ENCODE measurements around the gene SYTL4.
A peak's percentile ranks its signal among the peaks of the same experiment; 100 is the strongest.
"Not testable (repeated sequence)": the region's sequence is repeated elsewhere in the genome, so short reads cannot be mapped to it uniquely, and the experiment has no call there.

The SYTL4 gene

DNA sequence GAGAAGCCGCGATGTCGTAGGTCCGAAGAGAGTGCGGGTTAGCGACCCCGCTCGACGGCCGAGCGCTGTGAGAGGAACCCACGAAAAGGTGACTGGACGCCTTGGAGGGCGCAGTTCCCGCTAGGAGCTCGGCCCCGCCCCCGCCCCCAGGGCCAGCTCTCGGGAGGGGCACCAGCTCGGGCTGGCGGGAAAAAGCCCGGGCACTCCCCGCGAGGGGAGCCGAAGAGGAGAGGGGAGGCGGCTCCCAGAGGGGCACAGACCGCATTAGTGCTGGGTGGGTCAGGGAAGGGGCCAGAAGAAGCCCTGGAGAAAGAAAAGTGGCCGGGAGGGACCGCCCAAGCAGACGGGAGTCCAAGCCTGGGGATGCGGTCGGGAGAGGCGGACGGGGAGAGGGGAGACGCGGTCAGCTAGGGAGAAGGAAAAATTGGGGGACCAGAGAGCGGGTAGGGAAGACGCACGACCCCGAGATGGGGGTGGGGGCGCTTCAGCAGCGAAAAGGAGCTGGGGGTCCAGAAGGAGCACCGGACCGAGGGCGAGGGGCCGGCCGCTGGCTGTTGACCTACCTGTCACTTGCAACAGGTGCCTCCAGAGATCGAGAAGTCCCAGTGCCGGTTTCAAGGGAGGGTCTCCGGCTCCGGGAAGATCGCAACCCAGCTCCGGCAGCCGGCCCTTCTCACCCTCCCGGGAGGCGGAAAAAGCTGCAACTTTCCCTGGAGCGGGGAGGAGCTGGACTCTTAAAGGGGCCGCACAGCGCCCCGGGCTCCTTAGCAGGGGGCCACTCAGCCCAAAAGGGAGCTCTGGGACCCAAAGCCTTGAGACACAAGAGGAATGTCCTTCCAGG lies at the start of gene SYTL4:
Gene SYTL4 (minus strand): TSS at position 681 of the 841 bp plus-strand sequence. CDS start 30,084 bp downstream, outside the sequence.
- DNase-seq (ENCODE audit: low spot score) (peak; percentile 73), FAIRE-seq (no peak)

GRCh38 chrX:100769439-100769838 lies 37.5 kb upstream of the SYTL4 start:
- not testable (repeated sequence) for FAIRE-seq; DNase-seq (ENCODE audit: low spot score)

DNA sequence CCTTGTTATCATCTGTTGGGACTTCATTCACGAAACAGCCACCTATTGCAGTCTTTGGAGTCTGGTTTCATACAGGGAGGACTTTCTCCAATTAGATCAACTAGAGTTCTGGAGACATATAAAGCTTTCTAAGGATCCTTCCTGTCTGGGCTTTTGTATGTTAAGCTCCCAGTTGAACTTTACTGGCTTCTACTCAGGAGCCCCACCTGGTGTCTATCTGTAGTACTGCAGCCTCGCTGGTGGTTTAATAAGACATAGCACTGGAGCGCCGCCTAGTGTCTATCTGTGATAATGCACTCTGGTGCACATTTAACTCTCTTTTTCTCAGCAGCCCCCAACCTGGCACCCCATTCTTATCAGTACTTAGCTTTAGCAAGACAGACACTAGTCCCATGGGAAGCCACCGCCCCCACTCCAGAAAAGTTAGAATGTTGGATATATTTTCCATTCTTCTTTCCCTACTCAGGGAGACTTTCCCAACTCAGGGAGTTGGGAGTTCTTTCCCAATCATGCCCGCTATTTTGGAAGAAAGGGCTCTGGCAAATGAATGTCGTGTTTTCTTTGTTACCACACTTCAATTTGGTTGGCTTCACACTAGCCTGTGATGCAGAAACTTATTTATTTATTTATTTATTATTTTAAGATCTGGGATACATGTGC lies 36.9 kb upstream of the SYTL4 start:
- FAIRE-seq = no peak

GRCh38 chrX:100750883-100751282 lies 19.0 kb upstream of the SYTL4 start:
- no peak for DNase-seq (ENCODE audit: low spot score)
- FAIRE-seq = no peak

More for the DNA sequence above, 36.9 kb upstream of the SYTL4 start:
- DNase-seq (ENCODE audit: low spot score) = peak; percentile 55

- DNase-seq (ENCODE audit: low spot score) = no peak
- no peak for FAIRE-seq
Observed at GRCh38 chrX:100748108-100748507, 16.2 kb upstream of the SYTL4 start.

DNA sequence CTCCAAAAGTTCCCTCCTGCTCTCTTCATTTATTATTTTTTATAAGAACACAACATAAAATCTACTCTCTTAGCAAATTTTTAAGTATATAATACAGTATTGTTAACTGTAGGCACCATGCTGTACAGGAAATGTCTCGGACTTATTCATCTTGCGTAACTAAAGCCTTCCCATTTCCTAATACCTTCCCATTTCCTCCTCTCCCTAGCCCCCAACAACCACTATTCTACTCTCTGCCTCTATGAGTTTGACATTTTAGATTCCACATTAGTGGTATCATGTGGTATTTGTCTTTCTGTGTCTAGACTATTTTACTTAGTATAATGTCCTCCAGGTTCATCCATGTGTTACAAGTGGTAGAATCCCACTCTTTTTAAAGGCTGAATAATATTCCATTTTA lies 15.8 kb upstream of the SYTL4 start:
- DNase-seq (ENCODE audit: low spot score) (no peak), FAIRE-seq (no peak)

- FAIRE-seq = no peak
- DNase-seq (ENCODE audit: low spot score) = no peak
Observed at GRCh38 chrX:100747090-100747489, 15.2 kb upstream of the SYTL4 start.

DNA sequence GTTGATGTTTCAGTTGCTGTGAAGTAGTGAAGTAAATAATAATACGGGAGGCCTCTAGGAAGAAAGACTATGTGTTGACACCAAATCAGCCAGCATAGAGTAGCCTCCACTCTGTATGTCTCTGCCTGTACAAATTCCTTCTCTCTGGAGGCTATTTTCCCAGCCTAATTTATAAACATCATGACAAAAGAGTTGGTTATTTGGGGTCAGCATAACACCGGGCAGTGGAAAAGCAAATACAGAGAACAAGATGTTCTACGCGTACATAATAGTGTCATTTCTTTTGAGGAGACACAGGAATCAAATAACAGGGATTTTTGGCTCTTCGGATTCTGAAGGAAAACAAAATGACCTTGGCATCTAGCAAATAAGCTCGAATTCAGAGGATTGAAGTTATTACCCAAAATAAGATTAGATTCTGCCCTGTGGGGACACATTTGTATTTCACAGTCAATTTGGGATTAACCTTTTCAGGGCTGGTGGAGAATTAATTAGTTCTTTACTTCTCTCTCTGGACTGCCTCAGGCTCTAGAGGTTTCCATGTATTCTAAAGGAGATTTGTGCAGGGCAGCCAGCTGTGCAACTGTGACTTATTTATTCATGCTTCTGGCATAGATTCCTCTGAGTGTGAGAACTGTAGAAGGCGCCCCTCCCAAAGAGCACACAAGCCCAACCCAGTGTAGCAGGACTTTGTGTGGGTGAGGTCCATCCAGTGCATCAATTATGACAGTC lies 14.1 kb upstream of the SYTL4 start:
- no peak for FAIRE-seq
- DNase-seq (ENCODE audit: low spot score) = no peak

DNA sequence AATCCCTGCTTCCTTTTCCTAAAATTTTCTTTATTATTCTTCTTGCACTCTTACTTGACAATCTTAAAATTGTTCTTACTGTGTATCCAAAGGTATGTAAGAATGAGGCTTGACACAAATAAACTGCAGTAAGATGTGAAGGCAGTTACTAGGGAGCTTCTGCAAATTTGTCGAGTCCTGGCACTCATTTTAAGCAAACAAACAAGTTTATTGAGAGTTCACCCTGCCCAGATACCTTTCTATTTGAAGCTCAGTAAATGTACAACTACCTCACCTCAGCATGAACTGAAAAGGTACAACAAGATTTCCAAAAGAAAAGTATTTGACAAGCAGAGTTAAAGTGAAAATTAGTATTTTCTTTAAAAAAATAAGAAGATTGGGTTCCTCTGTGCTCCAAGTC lies 13.3 kb upstream of the SYTL4 start:
- no peak for FAIRE-seq
- no peak for DNase-seq (ENCODE audit: low spot score)

DNA sequence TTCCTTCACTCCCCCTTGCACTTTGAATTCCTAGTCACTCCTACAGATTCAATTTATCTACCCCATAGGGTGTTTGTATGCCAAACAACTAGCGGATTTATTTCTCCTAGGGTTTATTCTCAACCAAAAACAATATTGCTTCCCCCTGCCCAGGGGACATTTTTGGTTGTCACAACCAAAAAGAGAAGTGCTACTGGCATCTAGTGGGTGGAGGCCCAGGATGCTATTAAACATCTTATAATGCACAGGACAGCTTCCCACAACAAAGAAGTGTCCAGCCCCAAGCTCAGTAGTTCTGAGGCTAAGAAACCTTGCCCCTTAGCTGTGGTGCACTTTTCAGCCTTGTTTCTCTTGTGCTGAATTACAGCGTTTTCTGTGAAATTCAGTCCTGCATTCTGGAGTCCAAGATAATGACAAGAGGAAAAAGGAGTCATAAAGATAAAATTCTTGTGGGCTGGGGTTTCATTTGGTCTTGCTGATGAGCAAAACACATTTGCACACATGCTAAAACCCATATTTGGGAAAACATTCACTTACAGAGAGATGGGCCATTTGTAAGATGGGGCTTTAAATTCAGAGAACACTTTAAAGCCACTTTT lies 11.2 kb upstream of the SYTL4 start:
- no peak for DNase-seq (ENCODE audit: low spot score)
- FAIRE-seq = no peak

DNA sequence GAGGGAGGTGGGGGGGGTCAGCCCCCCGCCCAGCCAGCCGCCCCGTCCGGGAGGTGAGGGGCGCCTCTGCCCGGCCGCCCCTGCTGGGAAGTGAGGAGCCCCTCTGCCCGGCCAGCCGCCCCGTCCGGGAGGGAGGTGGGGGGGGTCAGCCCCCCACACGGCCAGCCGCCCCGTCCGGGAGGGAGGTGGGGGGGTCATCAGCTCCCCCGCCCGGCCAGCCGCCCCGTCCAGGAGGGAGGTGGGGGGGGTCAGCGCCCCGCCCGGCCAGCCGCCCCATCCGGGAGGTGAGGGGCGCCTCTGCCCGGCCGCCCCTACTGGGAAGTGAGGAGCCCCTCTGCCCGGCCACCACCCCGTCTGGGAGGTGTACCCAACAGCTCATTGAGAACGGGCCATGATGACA lies 7.9 kb downstream of the SYTL4 start:
- not testable (repeated sequence) for DNase-seq (ENCODE audit: low spot score); FAIRE-seq

DNA sequence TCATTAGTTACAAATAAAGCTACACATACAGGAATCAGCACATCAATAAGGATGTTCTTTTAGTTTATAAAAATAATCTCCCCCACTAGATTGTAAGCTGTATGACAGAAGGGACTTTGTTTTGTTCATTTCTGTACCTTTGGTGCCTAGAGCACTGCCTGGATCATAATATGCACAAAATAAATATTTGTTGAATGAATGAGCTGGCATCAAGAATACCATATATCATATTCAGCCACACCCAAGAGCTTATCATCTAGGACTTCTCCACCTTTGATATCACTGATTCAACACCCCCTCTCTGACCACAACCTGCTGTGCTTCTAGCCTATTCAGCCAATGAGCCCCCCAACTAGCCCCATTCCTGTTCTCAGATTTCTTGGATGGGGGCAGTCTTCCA lies 10.6 kb downstream of the SYTL4 start:
- no peak for FAIRE-seq

GRCh38 chrX:100720301-100720700 lies 11.6 kb downstream of the SYTL4 start:
- no peak for FAIRE-seq
- no peak for DNase-seq (ENCODE audit: low spot score)

More for the DNA sequence above, 10.6 kb downstream of the SYTL4 start:
- DNase-seq (ENCODE audit: low spot score) = no peak

GRCh38 chrX:100719139-100719538 lies 12.8 kb downstream of the SYTL4 start:
- FAIRE-seq = no peak
- no peak for DNase-seq (ENCODE audit: low spot score)

DNA sequence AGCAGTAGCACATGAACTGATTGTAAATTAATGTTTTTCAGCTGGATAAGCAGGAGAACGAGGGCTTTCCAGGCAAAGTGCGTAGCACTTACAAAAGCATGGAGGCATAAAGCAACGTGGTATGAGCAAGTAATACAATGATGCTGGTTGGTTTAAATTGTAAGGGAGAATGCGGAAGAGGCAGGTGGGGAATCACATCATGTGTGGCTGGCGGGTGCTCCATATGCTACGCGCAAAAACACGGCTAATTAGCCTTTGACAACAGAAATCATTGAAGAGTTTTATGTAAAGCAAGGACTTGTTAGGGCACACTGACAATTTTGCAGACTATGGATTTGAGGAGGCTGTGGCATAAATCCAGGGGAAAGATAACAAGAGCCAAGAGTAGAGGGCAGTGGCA lies 14.6 kb downstream of the SYTL4 start:
- FAIRE-seq = no peak

DNA sequence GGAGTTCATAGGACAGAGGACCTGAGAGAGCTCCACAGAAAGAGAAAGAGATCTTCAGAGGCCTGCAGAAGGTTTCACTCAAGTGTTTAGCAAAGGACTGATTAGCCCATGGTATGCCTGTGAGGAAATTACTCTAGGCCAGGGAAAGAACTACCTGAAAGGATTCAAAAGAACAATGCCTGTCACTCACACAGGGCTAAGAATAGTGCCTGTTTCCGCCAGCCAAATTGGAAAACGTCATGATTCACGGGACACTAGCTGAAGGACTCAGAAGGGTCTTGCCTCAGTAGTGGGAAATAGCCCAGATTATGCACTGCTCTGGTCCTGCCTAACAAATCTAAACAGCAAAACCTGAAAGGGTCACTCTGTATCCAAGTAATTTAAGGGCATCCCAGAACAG lies 21.1 kb downstream of the SYTL4 start:
- FAIRE-seq = no peak
- DNase-seq (ENCODE audit: low spot score) = no peak

More for the DNA sequence above, 14.6 kb downstream of the SYTL4 start:
- DNase-seq (ENCODE audit: low spot score) = no peak

GRCh38 chrX:100704581-100705203 lies 27.2 kb downstream of the SYTL4 start:
- DNase-seq (ENCODE audit: low spot score) (no peak), FAIRE-seq (no peak)

- DNase-seq (ENCODE audit: low spot score) (no peak), FAIRE-seq (no peak)
Observed at GRCh38 chrX:100700809-100701208, 31.1 kb downstream of the SYTL4 start.

DNA sequence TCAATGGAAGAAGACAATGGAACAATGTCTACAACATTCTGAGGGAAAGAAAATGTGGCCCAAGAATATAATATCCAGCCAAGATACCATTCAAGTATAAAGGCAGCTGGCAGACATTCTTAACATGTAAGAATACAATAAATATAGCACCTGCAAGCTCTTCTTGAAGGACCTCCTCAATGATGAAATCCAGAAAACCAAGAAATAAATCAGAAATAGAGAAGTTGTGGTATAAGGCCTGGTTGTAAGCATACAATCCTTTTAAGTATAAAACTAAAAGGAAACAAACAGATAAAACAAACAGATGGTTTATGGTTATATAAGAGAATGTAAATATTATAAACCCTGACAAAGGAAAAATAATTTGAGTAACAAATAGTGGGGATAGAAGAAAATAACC lies 33.4 kb downstream of the SYTL4 start:
- no peak for FAIRE-seq
- no peak for DNase-seq (ENCODE audit: low spot score)

DNA sequence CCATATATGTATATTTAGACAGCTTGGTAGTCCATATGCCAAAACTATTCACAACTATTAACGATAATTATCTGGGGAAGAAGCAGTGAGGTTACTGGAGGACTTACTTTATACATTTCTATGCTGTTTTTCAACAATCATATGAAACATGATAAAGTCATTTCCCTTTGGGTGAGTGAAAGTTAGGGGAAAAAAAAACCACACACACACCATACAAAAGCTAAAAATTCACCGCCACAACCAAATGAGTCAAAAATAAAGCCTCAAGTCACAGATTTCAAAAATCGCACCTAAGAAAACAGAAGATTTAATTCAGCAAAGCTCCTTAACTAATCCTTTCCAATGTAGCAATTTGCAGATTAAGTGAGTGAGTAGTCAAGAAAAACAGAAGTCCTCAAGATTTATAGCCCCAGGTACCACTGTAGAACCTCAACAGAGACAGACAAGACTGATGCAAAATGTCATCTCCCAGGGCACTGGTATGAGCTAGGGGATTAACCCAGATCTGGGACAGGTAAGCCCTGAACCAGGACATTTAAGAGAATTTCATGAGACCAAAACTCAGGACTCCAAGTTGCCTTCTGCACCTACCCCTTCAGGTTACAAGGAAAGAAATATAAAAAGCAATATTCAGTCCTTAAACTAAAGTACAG lies 35.1 kb downstream of the SYTL4 start:
- no peak for FAIRE-seq
- no peak for DNase-seq (ENCODE audit: low spot score)

- DNase-seq (ENCODE audit: low spot score) = no peak
- no peak for FAIRE-seq
Observed at GRCh38 chrX:100695991-100696390, 35.9 kb downstream of the SYTL4 start.
